GM12875 (cell line): ENCODE results near the gene YBX3.
"Not testable (repeated sequence)": the region's sequence is repeated elsewhere in the genome, so short reads cannot be mapped to it uniquely, and the experiment has no call there.

Source experiments
- H3K4me3 ChIP-seq: one replicate; pipeline ENCODE4 v1.5.1; 2011; ENCODE audit warnings: low read depth, low read length, control low read depth
- TF ChIP-seq, protein P1 (sequence below): IDR thresholded peaks from 2 replicates; pipeline ENCODE4 v1.5.1; 2011; ENCODE audit warnings: low read depth, mild to moderate bottlenecking, control low read depth, inconsistent platforms, low read length, moderate library complexity, borderline replicate concordance; ENCODE audit not compliant: insufficient read depth

YBX3 gene

DNA sequence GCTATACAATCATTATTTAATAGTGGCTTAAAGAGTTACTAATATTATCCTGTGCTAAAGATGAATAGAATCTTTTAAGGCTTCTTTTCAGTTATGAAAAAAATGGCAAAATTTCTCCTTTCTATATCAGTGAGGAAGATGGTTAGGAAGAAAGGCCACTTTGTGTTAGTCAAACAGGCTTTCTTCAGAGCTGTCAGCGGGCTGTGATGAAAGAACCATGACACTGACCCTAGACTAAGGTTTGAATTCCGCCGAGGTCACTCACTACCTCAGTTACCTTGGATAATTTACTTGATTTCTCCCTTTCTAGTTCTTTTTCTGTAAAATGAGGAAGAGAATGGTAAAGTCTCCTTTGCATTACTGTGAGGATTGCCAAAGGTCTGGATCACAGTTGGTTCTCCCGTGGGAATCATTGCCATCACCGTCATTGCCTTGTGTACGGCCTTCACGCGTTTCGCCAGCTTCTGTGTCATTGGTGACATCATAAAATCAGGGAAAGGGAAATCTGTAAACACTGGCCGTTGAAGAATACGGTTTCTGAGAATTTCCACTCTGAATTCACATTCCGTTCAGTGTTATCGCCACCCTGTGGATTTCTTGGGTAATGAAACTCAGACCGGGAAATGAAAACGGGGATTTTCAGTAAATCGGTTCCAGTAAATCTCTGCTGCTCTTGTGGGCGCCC, 26.7 kb upstream of the YBX3 start:
- TF ChIP-seq, protein P1, sequence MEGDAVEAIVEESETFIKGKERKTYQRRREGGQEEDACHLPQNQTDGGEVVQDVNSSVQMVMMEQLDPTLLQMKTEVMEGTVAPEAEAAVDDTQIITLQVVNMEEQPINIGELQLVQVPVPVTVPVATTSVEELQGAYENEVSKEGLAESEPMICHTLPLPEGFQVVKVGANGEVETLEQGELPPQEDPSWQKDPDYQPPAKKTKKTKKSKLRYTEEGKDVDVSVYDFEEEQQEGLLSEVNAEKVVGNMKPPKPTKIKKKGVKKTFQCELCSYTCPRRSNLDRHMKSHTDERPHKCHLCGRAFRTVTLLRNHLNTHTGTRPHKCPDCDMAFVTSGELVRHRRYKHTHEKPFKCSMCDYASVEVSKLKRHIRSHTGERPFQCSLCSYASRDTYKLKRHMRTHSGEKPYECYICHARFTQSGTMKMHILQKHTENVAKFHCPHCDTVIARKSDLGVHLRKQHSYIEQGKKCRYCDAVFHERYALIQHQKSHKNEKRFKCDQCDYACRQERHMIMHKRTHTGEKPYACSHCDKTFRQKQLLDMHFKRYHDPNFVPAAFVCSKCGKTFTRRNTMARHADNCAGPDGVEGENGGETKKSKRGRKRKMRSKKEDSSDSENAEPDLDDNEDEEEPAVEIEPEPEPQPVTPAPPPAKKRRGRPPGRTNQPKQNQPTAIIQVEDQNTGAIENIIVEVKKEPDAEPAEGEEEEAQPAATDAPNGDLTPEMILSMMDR, result peak; percentile 69
- peak overlapping the region; percentile 22 for H3K4me3 ChIP-seq

DNA sequence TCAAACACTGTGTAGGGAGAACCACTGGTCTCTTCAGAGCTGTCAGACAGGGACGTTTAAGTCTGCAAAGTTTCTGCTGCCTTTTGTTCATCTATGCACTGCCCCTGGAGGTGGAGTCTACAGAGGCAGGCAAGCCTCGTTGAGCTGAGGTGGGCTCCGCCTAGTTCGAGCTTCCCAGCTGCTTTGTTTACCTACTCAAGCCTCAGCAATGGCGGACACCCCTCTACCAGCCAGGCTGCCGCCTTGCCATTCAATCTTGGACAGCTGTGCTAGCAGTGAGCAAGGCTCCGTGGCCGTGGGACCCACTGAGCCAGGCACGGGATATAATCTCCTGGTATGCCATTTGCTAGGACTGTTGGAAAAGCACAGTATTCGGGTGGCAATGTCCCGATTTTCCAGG, 24.6 kb upstream of the YBX3 start:
- TF ChIP-seq, protein P1, result no peak
- H3K4me3 ChIP-seq, result no peak overlapping the region

DNA sequence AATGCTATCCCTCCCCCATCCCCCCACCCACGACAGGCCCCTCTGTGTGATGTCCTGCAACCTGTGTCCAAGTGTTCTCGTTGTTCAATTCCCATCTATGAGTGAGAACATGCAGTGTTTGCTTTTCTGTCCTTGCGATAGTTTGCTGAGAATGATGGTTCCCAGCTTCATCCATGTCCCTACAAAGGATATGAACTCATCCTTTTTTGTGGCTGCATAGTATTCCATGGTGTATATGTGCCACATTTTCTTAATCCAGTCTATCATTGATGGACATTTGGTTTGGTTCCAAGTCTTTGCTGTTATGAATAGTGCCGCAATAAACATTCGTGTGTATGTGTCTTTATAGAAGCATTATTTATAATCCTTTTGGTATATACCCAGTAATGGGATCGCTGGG, 20.3 kb upstream of the YBX3 start:
- H3K4me3 ChIP-seq, result not testable (repeated sequence)

DNA sequence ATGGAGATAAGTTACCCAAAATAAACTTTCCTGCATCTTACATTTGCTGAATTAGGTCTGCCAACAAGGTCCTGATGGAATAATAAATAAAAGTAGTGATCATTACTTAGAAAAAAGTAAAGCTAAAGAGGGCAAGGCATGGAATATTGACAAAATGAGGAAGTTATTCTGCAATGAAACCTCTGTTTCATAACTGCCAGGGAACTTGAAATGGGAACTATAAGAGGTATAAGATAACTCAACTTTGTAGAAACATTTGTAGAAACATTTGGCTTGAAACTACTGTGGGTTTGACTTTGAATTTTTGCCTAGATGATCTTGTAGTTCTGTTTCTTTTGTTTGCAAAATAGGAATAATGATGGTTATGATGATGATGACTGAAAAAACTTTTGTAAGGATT, 18.7 kb upstream of the YBX3 start:
- TF ChIP-seq, protein P1, result no peak
- no peak overlapping the region for H3K4me3 ChIP-seq

DNA sequence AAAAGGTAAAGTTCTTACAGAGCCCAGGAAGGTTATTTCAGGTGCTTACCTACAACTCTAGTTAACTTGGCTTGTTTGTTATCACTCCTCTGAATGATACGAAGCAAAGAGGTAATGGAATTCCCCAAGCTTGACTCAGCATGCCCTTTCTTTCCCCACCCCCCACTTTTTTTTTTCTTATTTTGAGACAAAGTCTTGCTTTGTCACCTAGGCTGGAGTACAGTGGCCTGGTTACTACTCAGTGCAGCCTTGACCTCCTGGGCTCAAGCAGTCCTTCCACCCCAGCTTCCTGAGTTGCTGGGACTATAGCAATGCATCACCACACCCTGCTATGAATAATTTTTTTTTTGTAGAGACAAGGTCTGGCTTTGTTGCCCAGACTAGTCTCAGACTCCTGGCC, 17.1 kb upstream of the YBX3 start:
- TF ChIP-seq, protein P1, result no peak

DNA sequence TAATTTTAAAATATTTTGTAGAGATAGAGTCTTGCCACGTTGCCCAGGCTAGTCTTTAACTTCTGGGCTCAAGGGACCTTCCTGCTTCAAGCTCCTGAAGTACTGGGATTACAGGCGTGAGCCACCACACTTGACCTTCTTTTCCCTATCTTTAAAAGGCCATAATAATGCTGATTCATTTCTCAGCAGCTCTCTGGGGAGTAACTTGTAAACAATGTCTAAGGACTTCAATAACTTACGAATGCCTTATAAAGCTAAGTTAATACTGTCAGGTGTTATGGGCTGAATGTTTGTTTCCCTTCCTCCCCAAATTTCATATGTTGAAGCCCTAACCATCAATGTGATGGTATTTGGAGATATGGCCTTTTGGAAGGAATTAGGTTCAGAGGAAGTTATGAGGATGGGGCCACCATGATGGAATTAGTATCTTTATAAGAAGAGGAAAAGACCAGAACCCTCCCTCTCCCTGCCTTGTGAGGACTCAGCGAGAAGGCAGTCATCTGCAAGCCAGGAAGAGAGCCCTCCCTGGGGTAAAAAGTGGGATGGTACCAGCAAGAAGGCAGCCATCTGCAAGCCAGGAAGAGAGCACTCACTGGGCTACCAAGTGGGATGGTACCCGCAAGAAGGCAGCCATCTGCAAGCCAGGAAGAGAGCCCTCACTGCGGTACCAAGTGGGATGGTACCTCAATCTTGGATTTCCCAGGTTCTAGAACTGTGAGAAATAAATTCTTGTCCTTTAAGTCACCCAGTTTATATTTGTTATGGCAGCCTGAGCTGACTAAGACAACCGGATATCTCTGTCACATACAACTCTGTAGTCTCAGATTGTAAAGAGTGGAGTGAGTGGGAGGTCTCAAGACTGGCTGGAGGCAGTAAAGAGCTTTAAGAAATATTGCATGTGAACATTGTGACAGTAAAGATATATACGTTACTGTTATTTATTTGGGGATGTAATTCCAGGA, 16.3 kb upstream of the YBX3 start:
- TF ChIP-seq, protein P1, result no peak
- H3K4me3 ChIP-seq, result no peak overlapping the region

More for the DNA sequence above, 17.1 kb upstream of the YBX3 start:
- no peak overlapping the region for H3K4me3 ChIP-seq

DNA sequence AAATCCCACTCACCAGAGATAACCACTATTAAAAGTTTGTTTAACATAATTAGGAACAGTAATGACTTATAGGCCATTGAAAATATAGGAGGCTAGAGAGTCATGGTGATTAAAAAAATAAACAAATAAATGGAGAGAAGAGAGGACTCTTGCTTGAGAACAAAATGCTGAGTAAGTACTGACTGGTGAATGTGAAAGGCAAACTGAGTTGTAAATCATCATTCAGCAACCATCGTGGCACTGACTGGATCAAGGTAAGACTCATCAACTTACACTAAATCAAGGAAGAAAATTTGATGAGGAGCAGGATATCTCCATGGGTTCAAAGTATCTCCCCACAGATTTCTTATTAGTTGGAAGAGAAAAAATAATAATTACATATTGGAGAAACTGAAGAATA, 14.1 kb upstream of the YBX3 start:
- no peak overlapping the region for H3K4me3 ChIP-seq
- TF ChIP-seq, protein P1, result no peak
